ENCODE data around the gene TBC1D22A.

TBC1D22A gene

GRCh38 chr22:46796566-46797195 lies 34.2 kb downstream of the TBC1D22A start:
- FAIRE-seq = no peak

- no peak for FAIRE-seq
These were observed 34.9 kb downstream of the TBC1D22A start for GRCh38 chr22:46797355-46797754.

GRCh38 chr22:46798041-46798365 lies 35.6 kb downstream of the TBC1D22A start:
- FAIRE-seq = no peak

- FAIRE-seq = no peak
These were observed 36.2 kb downstream of the TBC1D22A start for GRCh38 chr22:46798366-46799350.

GRCh38 chr22:46799626-46800025 lies 37.2 kb downstream of the TBC1D22A start:
- FAIRE-seq = no peak

- no peak for FAIRE-seq
These were observed 37.8 kb downstream of the TBC1D22A start for GRCh38 chr22:46800102-46800857.

- no peak for FAIRE-seq
These were observed 38.9 kb downstream of the TBC1D22A start for GRCh38 chr22:46801331-46801811.

GRCh38 chr22:46801826-46802607 lies 39.6 kb downstream of the TBC1D22A start:
- FAIRE-seq = no peak

GRCh38 chr22:46802608-46803027 lies 40.2 kb downstream of the TBC1D22A start:
- FAIRE-seq = no peak

- no peak for FAIRE-seq
These were observed 40.8 kb downstream of the TBC1D22A start for GRCh38 chr22:46803031-46803880.

- no peak for FAIRE-seq
These were observed 41.5 kb downstream of the TBC1D22A start for GRCh38 chr22:46803936-46804335.

GRCh38 chr22:46806794-46807193 lies 44.3 kb downstream of the TBC1D22A start:
- no peak for FAIRE-seq

GRCh38 chr22:46807458-46807857 lies 45.0 kb downstream of the TBC1D22A start:
- no peak for FAIRE-seq

GRCh38 chr22:46809153-46809885 lies 46.9 kb downstream of the TBC1D22A start:
- no peak for FAIRE-seq

GRCh38 chr22:46810856-46811786 lies 48.7 kb downstream of the TBC1D22A start:
- no peak for FAIRE-seq

GRCh38 chr22:46812034-46812605 lies 49.7 kb downstream of the TBC1D22A start:
- no peak for FAIRE-seq

- FAIRE-seq = no peak
These were observed 50.3 kb downstream of the TBC1D22A start for GRCh38 chr22:46812788-46813187.

GRCh38 chr22:46813816-46814597 lies 51.6 kb downstream of the TBC1D22A start:
- no peak for FAIRE-seq

Data from A204.1 (cell line).